RWPE2 (cell line): ENCODE data around the gene NCDN.

Source experiments
- ATAC-seq: fragments of 200-7000 bp; cut with Tn5 transposase; 3 replicates; pipeline ENCODE4 v1.9.1; 2021; ENCODE audit warnings: low read depth
- DNase-seq: peaks from one replicate; pipeline ENCODE4 v3.0.0-alpha.2; 2020; ENCODE audit warnings: low spot score
- H3K27ac ChIP-seq: fragments of 450-650 bp; 2 replicates; pipeline ENCODE4 v1.5.1; 2017; ENCODE audit warnings: mild to moderate bottlenecking; ENCODE audit not compliant: poor library complexity, severe bottlenecking
- H3K27me3 ChIP-seq: fragments of 250-450 bp; sonication (Bioruptor Pico); 2 replicates; pipeline ENCODE4 v1.5.1; 2021; ENCODE audit warnings: mild to moderate bottlenecking, moderate library complexity; ENCODE audit not compliant: insufficient read depth, poor library complexity, severe bottlenecking
- H3K36me3 ChIP-seq: fragments of 250-450 bp; sonication (Bioruptor Pico); 2 replicates; pipeline ENCODE4 v1.5.1; 2020; ENCODE audit warnings: low read depth, mild to moderate bottlenecking, moderate library complexity
- H3K4me1 ChIP-seq: fragments of 250-450 bp; sonication (Bioruptor Pico); 2 replicates; pipeline ENCODE4 v1.5.1; 2021; ENCODE audit warnings: mild to moderate bottlenecking, moderate library complexity; ENCODE audit not compliant: insufficient read depth, poor library complexity, severe bottlenecking
- H3K4me3 ChIP-seq: fragments of 250-450 bp; sonication (Bioruptor Pico); 2 replicates; pipeline ENCODE4 v1.5.1; 2021; ENCODE audit warnings: mild to moderate bottlenecking, moderate library complexity; ENCODE audit not compliant: severe bottlenecking
- H3K9me3 ChIP-seq: fragments of 250-450 bp; sonication (Bioruptor Pico); 2 replicates; pipeline ENCODE4 v1.5.1; 2021; ENCODE audit warnings: mild to moderate bottlenecking, moderate library complexity; ENCODE audit not compliant: severe bottlenecking
- TF ChIP-seq, protein P1 (sequence below): fragments of 450-650 bp; IDR thresholded peaks from one replicate; pipeline ENCODE4 v1.5.1; 2017; ENCODE audit warnings: mild to moderate bottlenecking, moderate library complexity; ENCODE audit not compliant: poor library complexity, severe bottlenecking

Gene NCDN

DNA sequence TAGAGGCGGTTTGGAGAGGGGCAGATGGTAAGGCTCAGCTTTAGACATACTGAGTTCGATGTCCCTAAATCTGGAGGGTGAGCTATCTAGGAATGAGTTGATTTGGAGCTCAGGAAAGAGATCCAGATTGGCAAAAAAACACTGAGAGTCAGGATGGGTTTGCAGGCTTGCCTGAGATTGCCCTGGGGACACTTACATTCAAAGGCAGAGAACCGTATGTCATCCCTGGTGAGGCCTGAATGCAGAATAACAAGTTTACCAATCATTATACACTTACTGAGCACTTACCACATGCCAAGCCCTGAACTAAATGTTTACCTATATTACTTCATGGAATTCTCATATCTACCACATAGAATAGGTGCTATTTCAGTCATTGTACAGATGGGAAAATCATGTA, 43.0 kb downstream of the NCDN start:
- no peaks in the 10 kb centered on the region for H3K27me3 ChIP-seq
- no peak overlapping the region for H3K27ac ChIP-seq
- ATAC-seq (no peak), DNase-seq (no peak)
- H3K4me3 ChIP-seq: no peak overlapping the region
- peaks cover 45% of the 10 kb centered on the region for H3K36me3 ChIP-seq
- TF ChIP-seq, protein P1, sequence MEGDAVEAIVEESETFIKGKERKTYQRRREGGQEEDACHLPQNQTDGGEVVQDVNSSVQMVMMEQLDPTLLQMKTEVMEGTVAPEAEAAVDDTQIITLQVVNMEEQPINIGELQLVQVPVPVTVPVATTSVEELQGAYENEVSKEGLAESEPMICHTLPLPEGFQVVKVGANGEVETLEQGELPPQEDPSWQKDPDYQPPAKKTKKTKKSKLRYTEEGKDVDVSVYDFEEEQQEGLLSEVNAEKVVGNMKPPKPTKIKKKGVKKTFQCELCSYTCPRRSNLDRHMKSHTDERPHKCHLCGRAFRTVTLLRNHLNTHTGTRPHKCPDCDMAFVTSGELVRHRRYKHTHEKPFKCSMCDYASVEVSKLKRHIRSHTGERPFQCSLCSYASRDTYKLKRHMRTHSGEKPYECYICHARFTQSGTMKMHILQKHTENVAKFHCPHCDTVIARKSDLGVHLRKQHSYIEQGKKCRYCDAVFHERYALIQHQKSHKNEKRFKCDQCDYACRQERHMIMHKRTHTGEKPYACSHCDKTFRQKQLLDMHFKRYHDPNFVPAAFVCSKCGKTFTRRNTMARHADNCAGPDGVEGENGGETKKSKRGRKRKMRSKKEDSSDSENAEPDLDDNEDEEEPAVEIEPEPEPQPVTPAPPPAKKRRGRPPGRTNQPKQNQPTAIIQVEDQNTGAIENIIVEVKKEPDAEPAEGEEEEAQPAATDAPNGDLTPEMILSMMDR: no peak
- H3K4me1 ChIP-seq: no peaks in the 10 kb centered on the region
- no peaks in the 10 kb centered on the region for H3K9me3 ChIP-seq

DNA sequence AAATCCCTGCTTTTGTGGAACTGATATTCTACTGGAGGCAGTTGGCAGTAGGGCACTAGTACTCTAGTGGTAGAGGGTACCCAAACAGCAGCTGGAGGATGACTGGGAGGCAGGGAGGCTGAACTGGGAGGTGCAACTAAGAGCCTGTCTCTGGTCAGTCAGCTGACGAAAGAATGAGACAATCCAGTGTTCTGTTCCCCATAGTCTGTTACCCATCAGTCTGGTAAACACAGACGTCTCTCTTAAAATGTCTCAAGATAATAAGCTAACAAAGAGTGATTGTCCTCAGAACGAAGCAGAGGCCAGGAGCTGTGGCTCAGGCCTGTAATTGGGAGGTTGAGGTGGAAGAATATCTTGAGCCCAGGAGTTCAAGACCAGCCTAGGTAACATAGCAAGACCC, 45.9 kb downstream of the NCDN start:
- Histone ChIP-seq H3K27ac (no peak overlapping the region), H3K4me1 (no peaks in the 10 kb centered on the region), H3K4me3 (no peak overlapping the region), H3K27me3 (no peaks in the 10 kb centered on the region), H3K9me3 (no peaks in the 10 kb centered on the region), H3K36me3 (peaks cover 71% of the 10 kb centered on the region)
- TF ChIP-seq, protein P1: no peak
- no peak for DNase-seq
- ATAC-seq: no peak

DNA sequence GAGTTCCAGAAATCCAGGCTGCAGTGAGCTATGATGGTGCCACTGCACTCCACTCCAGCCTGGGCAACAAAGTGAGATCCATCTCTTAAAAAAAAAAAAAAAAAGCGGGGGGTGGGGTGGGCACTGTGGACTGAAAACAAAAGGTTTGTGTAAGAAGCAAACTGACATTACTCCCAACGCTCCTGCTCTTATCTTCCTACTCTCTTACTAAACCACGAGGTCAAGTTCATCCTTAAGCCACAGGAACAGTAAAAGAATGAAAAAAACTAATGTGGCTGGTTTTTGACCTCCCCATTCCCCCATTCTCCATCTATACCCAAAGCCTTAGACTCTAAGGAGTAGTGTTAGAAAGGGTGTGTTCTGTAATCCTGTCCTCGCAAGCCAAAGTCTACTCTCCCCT, 46.3 kb downstream of the NCDN start:
- Histone ChIP-seq H3K4me1 (no peaks in the 10 kb centered on the region), H3K4me3 (no peak overlapping the region), H3K36me3 (peaks cover 75% of the 10 kb centered on the region), H3K9me3 (no peaks in the 10 kb centered on the region), H3K27me3 (no peaks in the 10 kb centered on the region), H3K27ac (no peak overlapping the region)
- DNase-seq (no peak), ATAC-seq (no peak)
- TF ChIP-seq, protein P1: no peak

DNA sequence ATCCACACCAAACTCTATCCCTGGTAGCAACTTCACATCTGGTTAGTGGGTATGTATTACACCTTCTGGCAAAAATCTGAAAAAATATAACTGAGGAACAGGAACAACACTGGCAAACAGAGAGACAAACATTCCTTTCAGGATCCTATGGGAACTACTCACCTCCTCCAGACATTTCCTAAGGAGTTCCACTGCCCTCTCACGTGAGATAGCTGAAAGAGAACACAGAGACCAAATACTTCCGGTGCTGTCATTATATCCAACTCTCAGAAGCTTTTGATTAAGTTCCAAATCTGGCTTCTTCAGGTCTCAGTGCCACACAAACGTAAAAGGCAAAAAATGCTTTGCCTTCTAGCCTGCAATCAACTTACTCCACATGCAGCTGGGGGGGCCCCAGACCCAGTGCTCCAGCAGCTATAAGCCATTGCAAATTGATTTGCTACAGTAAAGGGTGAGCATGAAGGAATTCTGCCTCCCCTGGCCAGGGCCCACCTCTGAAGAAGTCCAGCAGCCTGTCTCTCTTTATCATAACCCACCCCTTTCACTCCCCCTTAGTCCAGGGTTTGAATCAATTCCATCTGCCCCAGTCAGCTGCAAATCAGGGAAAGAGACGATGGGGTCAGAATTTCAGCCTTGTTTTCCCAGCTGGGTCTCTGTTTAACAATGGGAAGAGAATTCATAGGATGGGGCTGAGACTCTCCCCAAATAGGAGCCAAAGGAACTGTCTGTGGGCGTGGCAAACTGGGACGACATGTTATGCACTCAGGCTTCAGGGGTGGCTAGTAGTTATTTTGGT, 47.7 kb downstream of the NCDN start:
- no peaks in the 10 kb centered on the region for H3K4me1 ChIP-seq
- TF ChIP-seq, protein P1: no peak
- H3K36me3 ChIP-seq: peaks cover 86% of the 10 kb centered on the region
- H3K9me3 ChIP-seq: no peaks in the 10 kb centered on the region
- no peak overlapping the region for H3K27ac ChIP-seq
- no peaks in the 10 kb centered on the region for H3K27me3 ChIP-seq
- no peak for DNase-seq
- no peak overlapping the region for H3K4me3 ChIP-seq
- no peak for ATAC-seq

DNA sequence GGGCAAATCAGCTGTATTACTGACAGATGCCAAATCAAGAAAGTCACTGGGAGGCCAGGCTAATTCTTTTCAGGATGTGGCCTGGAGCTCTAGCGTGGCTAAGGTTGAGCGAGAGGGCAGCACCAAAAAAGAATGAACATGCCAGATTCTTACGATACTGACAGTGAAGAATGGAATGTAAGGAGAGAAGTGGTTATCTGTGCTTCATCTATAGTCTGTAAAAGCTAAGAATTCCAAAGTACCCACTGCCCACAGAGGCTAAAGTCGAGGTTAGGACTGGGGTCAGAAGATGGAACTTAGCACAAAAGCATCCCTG, 48.2 kb downstream of the NCDN start:
- Histone ChIP-seq H3K27ac (no peak overlapping the region), H3K27me3 (no peaks in the 10 kb centered on the region), H3K36me3 (peaks cover 86% of the 10 kb centered on the region), H3K9me3 (no peaks in the 10 kb centered on the region), H3K4me3 (no peak overlapping the region), H3K4me1 (no peaks in the 10 kb centered on the region)
- no peak for DNase-seq
- peak; percentile 21; the same call in 1 of the 3 replicates for ATAC-seq
- TF ChIP-seq, protein P1: no peak
